HepG2 (cell line): ENCODE data around the gene FOXK2. TPM values are rescaled to one million over a fixed set of nuclear protein-coding genes. Genes with fewer than 3 reads are reported as not detected.

ENCODE experiments used
- CREM ChIP-seq, 2 experiments: sonication (generic) in 1 of 2; formaldehyde crosslinking in 1 of 2; IDR thresholded peaks; 2 replicates each; pipeline versions ENCODE4 v1.4.0 to v1.6.1; 2016 to 2020; ENCODE audit warnings: antibody characterized with exemption in 1 of 2, mild to moderate bottlenecking in 1 of 2, missing genetic modification reagents in 1 of 2
- HNRNPL ChIP-seq: fragments of 200-400 bp; formaldehyde crosslinking; IDR thresholded peaks from 2 replicates; pipeline ENCODE4 v1.6.1; 2017; ENCODE audit warnings: mild to moderate bottlenecking, low read depth, low read length
- MEF2D ChIP-seq: sonication (generic); formaldehyde crosslinking; IDR thresholded peaks from 2 replicates; pipeline ENCODE4 v1.5.1; 2020; ENCODE audit warnings: mild to moderate bottlenecking, missing genetic modification reagents
- MTA3 ChIP-seq: sonication (generic); formaldehyde crosslinking; IDR thresholded peaks from 2 replicates; pipeline ENCODE4 v1.4.0; 2020; ENCODE audit warnings: missing genetic modification reagents
- PHB2 ChIP-seq: fragments of 450-650 bp; IDR thresholded peaks from 2 replicates; pipeline ENCODE4 v1.6.1; 2018; ENCODE audit not compliant: partially characterized antibody
- SIX4 ChIP-seq: sonication (generic); formaldehyde crosslinking; IDR thresholded peaks from 2 replicates; pipeline ENCODE4 v1.4.0; 2020; ENCODE audit warnings: missing genetic modification reagents
- ZNF468 ChIP-seq: sonication (generic); formaldehyde crosslinking; IDR thresholded peaks from 2 replicates; pipeline ENCODE4 v1.8.0; 2022; ENCODE audit warnings: mild to moderate bottlenecking, moderate library complexity, missing genetic modification reagents
- ZNF562 ChIP-seq: sonication (generic); formaldehyde crosslinking; IDR thresholded peaks from 2 replicates; pipeline ENCODE4 v1.8.0; 2022; ENCODE audit warnings: missing genetic modification reagents, borderline replicate concordance
- ZNF577 ChIP-seq: sonication (generic); formaldehyde crosslinking; IDR thresholded peaks from 2 replicates; pipeline ENCODE4 v1.4.0; 2020; ENCODE audit warnings: mild to moderate bottlenecking, low read depth, missing genetic modification reagents, borderline replicate concordance
- ZNF891 ChIP-seq: sonication (generic); formaldehyde crosslinking; IDR thresholded peaks from 2 replicates; pipeline ENCODE4 v1.5.0; 2020; ENCODE audit warnings: mild to moderate bottlenecking, missing genetic modification reagents
- ZSCAN31 ChIP-seq: sonication (generic); formaldehyde crosslinking; IDR thresholded peaks from 2 replicates; pipeline ENCODE4 v1.5.0; 2020; ENCODE audit warnings: low read depth, mild to moderate bottlenecking, missing genetic modification reagents
- polyA plus RNA-seq, 8 experiments: library from polyadenylated mRNA; depleted of rRNA in 3 of 8; stranded (reverse) in 7 of 8; unstranded in 1 of 8; fragments of >200 nt; fragmentation: Illumina TruSeq in 4 of 8; extraction: Trizol in 4 of 8; gene quantifications; 2 replicates each; pipeline versions ENCODE4 v1.2.1 to v1.2.3, GENCODE V29; 2011 to 2016; ENCODE audit warnings: low read depth in 4 of 8, missing spikeins in 1 of 8, mixed read lengths in 1 of 8; ENCODE audit not compliant: insufficient read depth in 1 of 8
- total RNA-seq, 5 experiments: library from RNA; depleted of rRNA; stranded (reverse); fragments of >200 nt; fragmentation: Illumina TruSeq; extraction: Trizol; gene quantifications; 2 replicates each; pipeline ENCODE4 v1.2.3, GENCODE V29; 2016; ENCODE audit warnings: low read depth in 1 of 5
- TF ChIP-seq, protein P1 (sequence below): sonication (generic); formaldehyde crosslinking; IDR thresholded peaks from 2 replicates; pipeline ENCODE4 v1.5.1; 2020; ENCODE audit warnings: missing genetic modification reagents, mild to moderate bottlenecking, borderline replicate concordance
- TF ChIP-seq, protein P2 (sequence below), 2 experiments: fragments of 450-650 bp in 1 of 2; sonication (generic) in 1 of 2; formaldehyde crosslinking; IDR thresholded peaks; 2 replicates each; pipeline versions ENCODE4 v1.5.0 to v1.8.0; 2020 to 2022; ENCODE audit warnings: mild to moderate bottlenecking in 1 of 2, missing genetic modification reagents in 1 of 2
- TF ChIP-seq, protein P3 (sequence below): sonication (generic); formaldehyde crosslinking; IDR thresholded peaks from 2 replicates; pipeline ENCODE4 v1.5.1; 2020; ENCODE audit warnings: missing genetic modification reagents, mild to moderate bottlenecking, borderline replicate concordance
- TF ChIP-seq, protein P4 (sequence below): sonication (generic); formaldehyde crosslinking; IDR thresholded peaks from 2 replicates; pipeline ENCODE4 v1.5.0; 2020; ENCODE audit warnings: missing genetic modification reagents, mild to moderate bottlenecking, borderline replicate concordance
- TF ChIP-seq, protein P5 (sequence below): sonication (generic); formaldehyde crosslinking; IDR thresholded peaks from 2 replicates; pipeline ENCODE4; 2020; ENCODE audit warnings: missing genetic modification reagents, mild to moderate bottlenecking, borderline replicate concordance
- TF ChIP-seq, protein P6 (sequence below): sonication (generic); formaldehyde crosslinking; IDR thresholded peaks from 2 replicates; pipeline ENCODE4 v1.8.1; 2023; ENCODE audit warnings: mild to moderate bottlenecking, missing genetic modification reagents, borderline replicate concordance
- TF ChIP-seq, protein P7 (sequence below): IDR thresholded peaks from 2 replicates; pipeline ENCODE4 v1.6.1; 2016

FOXK2 gene
- total and polyA plus RNA-seq, 2 of the 13 experiments (the other 11 are each of a cell fraction or from before 2014, with no cell fraction given) = 67.1 to 67.2 TPM

DNA sequence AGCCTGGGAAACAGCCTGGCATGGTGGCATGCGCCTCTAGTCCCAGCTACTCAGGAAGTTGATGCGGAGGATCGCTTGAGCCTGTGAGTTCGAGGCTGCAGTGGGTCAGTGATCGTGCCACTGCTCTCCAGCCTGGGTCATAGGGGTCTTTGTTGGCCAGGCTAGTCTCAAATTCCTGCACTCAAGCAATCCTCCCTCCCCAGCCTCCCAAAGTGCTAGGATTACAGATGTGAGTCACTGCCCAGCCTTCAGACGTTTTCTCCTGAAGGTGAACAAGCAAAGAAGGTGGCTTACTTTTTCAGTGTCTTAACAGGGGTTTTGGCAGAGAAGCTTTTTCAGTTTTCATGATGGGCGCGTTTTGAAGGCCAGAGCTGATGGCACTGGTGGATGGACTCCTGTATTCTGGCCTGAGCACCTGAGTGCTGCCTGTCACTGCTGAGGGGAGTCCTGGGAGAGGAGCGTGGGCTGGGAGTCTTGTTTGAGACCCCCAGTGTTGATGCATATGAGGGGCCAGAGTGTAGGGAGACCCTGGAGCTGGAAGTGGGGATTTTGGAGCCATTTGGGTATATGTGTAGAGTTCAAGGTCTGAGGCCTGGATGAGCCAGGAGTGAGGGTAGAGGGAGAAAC, 41.4 kb downstream of the FOXK2 start (continued):
- TF ChIP-seq, protein P1, sequence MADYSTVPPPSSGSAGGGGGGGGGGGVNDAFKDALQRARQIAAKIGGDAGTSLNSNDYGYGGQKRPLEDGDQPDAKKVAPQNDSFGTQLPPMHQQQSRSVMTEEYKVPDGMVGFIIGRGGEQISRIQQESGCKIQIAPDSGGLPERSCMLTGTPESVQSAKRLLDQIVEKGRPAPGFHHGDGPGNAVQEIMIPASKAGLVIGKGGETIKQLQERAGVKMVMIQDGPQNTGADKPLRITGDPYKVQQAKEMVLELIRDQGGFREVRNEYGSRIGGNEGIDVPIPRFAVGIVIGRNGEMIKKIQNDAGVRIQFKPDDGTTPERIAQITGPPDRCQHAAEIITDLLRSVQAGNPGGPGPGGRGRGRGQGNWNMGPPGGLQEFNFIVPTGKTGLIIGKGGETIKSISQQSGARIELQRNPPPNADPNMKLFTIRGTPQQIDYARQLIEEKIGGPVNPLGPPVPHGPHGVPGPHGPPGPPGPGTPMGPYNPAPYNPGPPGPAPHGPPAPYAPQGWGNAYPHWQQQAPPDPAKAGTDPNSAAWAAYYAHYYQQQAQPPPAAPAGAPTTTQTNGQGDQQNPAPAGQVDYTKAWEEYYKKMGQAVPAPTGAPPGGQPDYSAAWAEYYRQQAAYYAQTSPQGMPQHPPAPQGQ (CRISPR knock-in tag) = no peak
- TF ChIP-seq ZNF577 (CRISPR knock-in tag) (no peak), PHB2 (no peak), ZNF468 (no peak), MTA3 (no peak), CREM (IDR thresholded peaks at IDR 0.05) (no peak), CREM (CRISPR knock-in tag; IDR thresholded peaks at IDR 0.05) (no peak), SIX4 (CRISPR knock-in tag) (no peak), ZNF562 (CRISPR knock-in tag) (no peak), ZSCAN31 (CRISPR knock-in tag) (no peak), HNRNPL (no peak), MEF2D (no peak), ZNF891 (CRISPR knock-in tag) (0 out of 2 replicates have a peak, but pooled peaks have one; percentile 19)
- TF ChIP-seq, protein P2, sequence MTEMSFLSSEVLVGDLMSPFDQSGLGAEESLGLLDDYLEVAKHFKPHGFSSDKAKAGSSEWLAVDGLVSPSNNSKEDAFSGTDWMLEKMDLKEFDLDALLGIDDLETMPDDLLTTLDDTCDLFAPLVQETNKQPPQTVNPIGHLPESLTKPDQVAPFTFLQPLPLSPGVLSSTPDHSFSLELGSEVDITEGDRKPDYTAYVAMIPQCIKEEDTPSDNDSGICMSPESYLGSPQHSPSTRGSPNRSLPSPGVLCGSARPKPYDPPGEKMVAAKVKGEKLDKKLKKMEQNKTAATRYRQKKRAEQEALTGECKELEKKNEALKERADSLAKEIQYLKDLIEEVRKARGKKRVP (CRISPR knock-in tag; IDR thresholded peaks at IDR 0.05) = no peak
- TF ChIP-seq, protein P3, sequence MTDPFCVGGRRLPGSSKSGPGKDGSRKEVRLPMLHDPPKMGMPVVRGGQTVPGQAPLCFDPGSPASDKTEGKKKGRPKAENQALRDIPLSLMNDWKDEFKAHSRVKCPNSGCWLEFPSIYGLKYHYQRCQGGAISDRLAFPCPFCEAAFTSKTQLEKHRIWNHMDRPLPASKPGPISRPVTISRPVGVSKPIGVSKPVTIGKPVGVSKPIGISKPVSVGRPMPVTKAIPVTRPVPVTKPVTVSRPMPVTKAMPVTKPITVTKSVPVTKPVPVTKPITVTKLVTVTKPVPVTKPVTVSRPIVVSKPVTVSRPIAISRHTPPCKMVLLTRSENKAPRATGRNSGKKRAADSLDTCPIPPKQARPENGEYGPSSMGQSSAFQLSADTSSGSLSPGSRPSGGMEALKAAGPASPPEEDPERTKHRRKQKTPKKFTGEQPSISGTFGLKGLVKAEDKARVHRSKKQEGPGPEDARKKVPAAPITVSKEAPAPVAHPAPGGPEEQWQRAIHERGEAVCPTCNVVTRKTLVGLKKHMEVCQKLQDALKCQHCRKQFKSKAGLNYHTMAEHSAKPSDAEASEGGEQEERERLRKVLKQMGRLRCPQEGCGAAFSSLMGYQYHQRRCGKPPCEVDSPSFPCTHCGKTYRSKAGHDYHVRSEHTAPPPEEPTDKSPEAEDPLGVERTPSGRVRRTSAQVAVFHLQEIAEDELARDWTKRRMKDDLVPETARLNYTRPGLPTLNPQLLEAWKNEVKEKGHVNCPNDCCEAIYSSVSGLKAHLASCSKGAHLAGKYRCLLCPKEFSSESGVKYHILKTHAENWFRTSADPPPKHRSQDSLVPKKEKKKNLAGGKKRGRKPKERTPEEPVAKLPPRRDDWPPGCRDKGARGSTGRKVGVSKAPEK (CRISPR knock-in tag) = no peak; the same call in 1 of the 2 replicates
- TF ChIP-seq, protein P4, sequence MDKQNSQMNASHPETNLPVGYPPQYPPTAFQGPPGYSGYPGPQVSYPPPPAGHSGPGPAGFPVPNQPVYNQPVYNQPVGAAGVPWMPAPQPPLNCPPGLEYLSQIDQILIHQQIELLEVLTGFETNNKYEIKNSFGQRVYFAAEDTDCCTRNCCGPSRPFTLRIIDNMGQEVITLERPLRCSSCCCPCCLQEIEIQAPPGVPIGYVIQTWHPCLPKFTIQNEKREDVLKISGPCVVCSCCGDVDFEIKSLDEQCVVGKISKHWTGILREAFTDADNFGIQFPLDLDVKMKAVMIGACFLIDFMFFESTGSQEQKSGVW (CRISPR knock-in tag) = no peak
- TF ChIP-seq, protein P5, sequence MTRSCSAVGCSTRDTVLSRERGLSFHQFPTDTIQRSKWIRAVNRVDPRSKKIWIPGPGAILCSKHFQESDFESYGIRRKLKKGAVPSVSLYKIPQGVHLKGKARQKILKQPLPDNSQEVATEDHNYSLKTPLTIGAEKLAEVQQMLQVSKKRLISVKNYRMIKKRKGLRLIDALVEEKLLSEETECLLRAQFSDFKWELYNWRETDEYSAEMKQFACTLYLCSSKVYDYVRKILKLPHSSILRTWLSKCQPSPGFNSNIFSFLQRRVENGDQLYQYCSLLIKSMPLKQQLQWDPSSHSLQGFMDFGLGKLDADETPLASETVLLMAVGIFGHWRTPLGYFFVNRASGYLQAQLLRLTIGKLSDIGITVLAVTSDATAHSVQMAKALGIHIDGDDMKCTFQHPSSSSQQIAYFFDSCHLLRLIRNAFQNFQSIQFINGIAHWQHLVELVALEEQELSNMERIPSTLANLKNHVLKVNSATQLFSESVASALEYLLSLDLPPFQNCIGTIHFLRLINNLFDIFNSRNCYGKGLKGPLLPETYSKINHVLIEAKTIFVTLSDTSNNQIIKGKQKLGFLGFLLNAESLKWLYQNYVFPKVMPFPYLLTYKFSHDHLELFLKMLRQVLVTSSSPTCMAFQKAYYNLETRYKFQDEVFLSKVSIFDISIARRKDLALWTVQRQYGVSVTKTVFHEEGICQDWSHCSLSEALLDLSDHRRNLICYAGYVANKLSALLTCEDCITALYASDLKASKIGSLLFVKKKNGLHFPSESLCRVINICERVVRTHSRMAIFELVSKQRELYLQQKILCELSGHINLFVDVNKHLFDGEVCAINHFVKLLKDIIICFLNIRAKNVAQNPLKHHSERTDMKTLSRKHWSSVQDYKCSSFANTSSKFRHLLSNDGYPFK (CRISPR knock-in tag) = no peak; the same call in 1 of the 2 replicates
- TF ChIP-seq, protein P6, sequence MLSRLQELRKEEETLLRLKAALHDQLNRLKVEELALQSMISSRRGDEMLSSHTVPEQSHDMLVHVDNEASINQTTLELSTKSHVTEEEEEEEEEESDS (CRISPR knock-in tag) = no peak
- TF ChIP-seq, protein P7, sequence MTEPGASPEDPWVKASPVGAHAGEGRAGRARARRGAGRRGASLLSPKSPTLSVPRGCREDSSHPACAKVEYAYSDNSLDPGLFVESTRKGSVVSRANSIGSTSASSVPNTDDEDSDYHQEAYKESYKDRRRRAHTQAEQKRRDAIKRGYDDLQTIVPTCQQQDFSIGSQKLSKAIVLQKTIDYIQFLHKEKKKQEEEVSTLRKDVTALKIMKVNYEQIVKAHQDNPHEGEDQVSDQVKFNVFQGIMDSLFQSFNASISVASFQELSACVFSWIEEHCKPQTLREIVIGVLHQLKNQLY (CRISPR knock-in tag) = no peak
